Liver (tissue), 9 donors: ENCODE results near the gene LY86. TPM values are rescaled to one million over a fixed set of nuclear protein-coding genes. Genes with fewer than 3 reads are reported as not detected.

ENCODE experiments used
- DNase-seq: peaks from one replicate; pipeline ENCODE4 v3.0.0-alpha.2; 2017; ENCODE audit warnings: low spot score
- H3K27ac ChIP-seq, 2 donors: one replicate each; pipeline ENCODE4 v1.7.0; 2013; ENCODE audit warnings: inconsistent platforms in 2 of 2, low read length in 2 of 2, control low read depth in 1 of 2, low read depth in 1 of 2, mild to moderate bottlenecking in 1 of 2
- H3K27me3 ChIP-seq, 4 donors: one replicate each; pipeline versions ENCODE4 v1.6.1 to v1.7.0; 2013; ENCODE audit warnings: low read length in 3 of 4, inconsistent platforms in 1 of 4, mild to moderate bottlenecking in 1 of 4, moderate library complexity in 1 of 4; ENCODE audit not compliant: control insufficient read depth in 4 of 4, insufficient read depth in 4 of 4
- H3K36me3 ChIP-seq, 4 donors: one replicate each; pipeline versions ENCODE4 v1.6.1 to v1.7.0; 2013; ENCODE audit warnings: low read length in 3 of 4, mild to moderate bottlenecking in 3 of 4, low read depth in 1 of 4, moderate library complexity in 1 of 4; ENCODE audit not compliant: control insufficient read depth in 4 of 4, insufficient read depth in 3 of 4
- H3K4me1 ChIP-seq, 4 donors: one replicate each; pipeline versions ENCODE4 v1.6.1 to v1.7.0; 2013; ENCODE audit warnings: low read length in 3 of 4, mild to moderate bottlenecking in 3 of 4, moderate library complexity in 1 of 4; ENCODE audit not compliant: control insufficient read depth in 4 of 4, insufficient read depth in 4 of 4
- H3K4me3 ChIP-seq, 3 donors: one replicate each; pipeline versions ENCODE4 v1.6.1 to v1.7.0; 2013; ENCODE audit warnings: low read length in 3 of 3, control low read depth in 1 of 3, low read depth in 1 of 3, mild to moderate bottlenecking in 1 of 3
- H3K9ac ChIP-seq, 2 donors: one replicate each; pipeline ENCODE4 v1.7.0; 2013; ENCODE audit warnings: low read length in 2 of 2, mild to moderate bottlenecking in 2 of 2, moderate library complexity in 2 of 2, control low read depth in 1 of 2, low read depth in 1 of 2
- H3K9me3 ChIP-seq, 4 donors: one replicate each; pipeline versions ENCODE4 v1.6.1 to v1.7.0; 2013; ENCODE audit warnings: low read length in 3 of 4; ENCODE audit not compliant: control insufficient read depth in 4 of 4
- ATF3 ChIP-seq: IDR thresholded peaks from 2 replicates; pipeline ENCODE4 v1.6.1; 2016; ENCODE audit warnings: antibody characterized with exemption
- CTCF ChIP-seq: fragments of 150-350 bp; IDR thresholded peaks from 2 replicates; pipeline ENCODE4 v1.5.1; 2017; ENCODE audit warnings: improper control_type of control experiment, low read depth, low read length; ENCODE audit not compliant: missing input control
- EGR1 ChIP-seq, 2 donors: IDR thresholded peaks; 2 replicates each; pipeline ENCODE4 v1.6.1; 2016 to 2018; ENCODE audit warnings: antibody characterized with exemption in 2 of 2, low read depth in 2 of 2
- FOXA1 ChIP-seq: IDR thresholded peaks from 2 replicates; pipeline ENCODE4 v1.6.1; 2016; ENCODE audit warnings: antibody characterized with exemption
- FOXA2 ChIP-seq: IDR thresholded peaks from 2 replicates; pipeline ENCODE4 v1.6.1; 2016; ENCODE audit warnings: antibody characterized with exemption
- GABPA ChIP-seq, 2 donors: IDR thresholded peaks in 1 of 2; conservative IDR thresholded peaks in 1 of 2; 2 replicates each; pipeline ENCODE4 v1.6.1; 2016; ENCODE audit warnings: antibody characterized with exemption in 2 of 2, mild to moderate bottlenecking in 1 of 2, moderate library complexity in 1 of 2
- HNF4A ChIP-seq, 2 donors: conservative IDR thresholded peaks; 2 replicates each; pipeline ENCODE4 v1.6.1; 2016; ENCODE audit warnings: antibody characterized with exemption in 2 of 2, mild to moderate bottlenecking in 2 of 2
- HNF4G ChIP-seq: IDR thresholded peaks from 2 replicates; pipeline ENCODE4 v1.6.1; 2016; ENCODE audit warnings: antibody characterized with exemption
- JUND ChIP-seq, 2 donors: IDR thresholded peaks; 2 replicates each; pipeline ENCODE4 v1.6.1; 2016; ENCODE audit warnings: antibody characterized with exemption in 2 of 2
- MAX ChIP-seq: IDR thresholded peaks from 2 replicates; pipeline ENCODE4 v1.6.1; 2016; ENCODE audit warnings: antibody characterized with exemption
- NR2F2 ChIP-seq: IDR thresholded peaks from 2 replicates; pipeline ENCODE4 v1.6.1; 2016; ENCODE audit warnings: antibody characterized with exemption
- RAD21 ChIP-seq, 2 donors: IDR thresholded peaks; 2 replicates each; pipeline ENCODE4 v1.6.1; 2016; ENCODE audit warnings: antibody characterized with exemption in 2 of 2, mild to moderate bottlenecking in 2 of 2
- REST ChIP-seq: IDR thresholded peaks from 2 replicates; pipeline ENCODE4 v1.6.1; 2016; ENCODE audit warnings: antibody characterized with exemption, mild to moderate bottlenecking
- RXRA ChIP-seq, 2 donors: IDR thresholded peaks; 2 replicates each; pipeline ENCODE4 v1.6.1; 2017 to 2018; ENCODE audit warnings: antibody characterized with exemption in 2 of 2, mild to moderate bottlenecking in 1 of 2
- SP1 ChIP-seq: IDR thresholded peaks from 2 replicates; pipeline ENCODE4 v1.6.1; 2018; ENCODE audit warnings: antibody characterized with exemption, mild to moderate bottlenecking
- TAF1 ChIP-seq: conservative IDR thresholded peaks from 2 replicates; pipeline ENCODE4 v1.6.1; 2016; ENCODE audit warnings: antibody characterized with exemption, mild to moderate bottlenecking
- YY1 ChIP-seq: IDR thresholded peaks from 2 replicates; pipeline ENCODE4 v1.6.1; 2016; ENCODE audit warnings: antibody characterized with exemption, mild to moderate bottlenecking
- ZBTB33 ChIP-seq: IDR thresholded peaks from 2 replicates; pipeline ENCODE4 v1.6.1; 2016; ENCODE audit warnings: antibody characterized with exemption
- WGBS: extraction: QIAGEN DNeasy Blood & Tissue Kit; methylation state at CpG from one replicate; pipeline ENCODE4 v1.1.7; 2013; 5-methylcytosine and 5-hydroxymethylcytosine counted together
- polyA plus RNA-seq, 2 donors: library from polyadenylated mRNA; stranded (reverse) in 1 of 2; unstranded in 1 of 2; fragments of 200-250 nt in 1 of 2; fragments of >200 nt in 1 of 2; fragmentation: Nextera tagmentation in 1 of 2; extraction: Ambion mirVana in 1 of 2; gene quantifications; one replicate each; pipeline versions ENCODE4 v1.2.1 to v1.2.3, GENCODE V29; 2013 to 2015
- total RNA-seq, 2 donors: library from RNA; depleted of rRNA; stranded (reverse); fragments of >200 nt; gene quantifications; one replicate each; pipeline ENCODE4 v1.2.3, GENCODE V29; 2014
- donor health status: healthy.
- donor health status: healthy.
- donor health status: healthy.
- donor health status: healthy.
- donor health status: healthy.

LY86 gene
- total and polyA plus RNA-seq, 4 donors, result 1.4 to 7.8 (median 3.7) TPM

GRCh38 chr6:6631053-6631452 is 42.5 kb downstream of the LY86 start (continued):
- no peak for TF ChIP-seq ATF3
- TF ChIP-seq YY1, result no peak
- no peak for TF ChIP-seq GABPA (IDR thresholded peaks at IDR 0.05 in 1 of 2, conservative IDR thresholded peaks at IDR 0.05 in 1 of 2)
- TF ChIP-seq FOXA2, result no peak
- no peak for TF ChIP-seq ZBTB33
- no peak for TF ChIP-seq RAD21 (IDR thresholded peaks at IDR 0.05)

GRCh38 chr6:6631534-6632276 is 43.2 kb downstream of the LY86 start:
- Histone ChIP-seq H3K36me3 (no peaks in the 10 kb centered on the region), H3K9ac (no peak overlapping the region), H3K27me3 (no peaks in the 10 kb centered on the region), H3K27ac (no peak overlapping the region), H3K4me3 (no peak overlapping the region), H3K9me3 (no peaks in the 10 kb centered on the region), H3K4me1 (no peaks in the 10 kb centered on the region)
- DNase-seq, result no peak
- TF ChIP-seq HNF4A (conservative IDR thresholded peaks at IDR 0.05) (no peak), TAF1 (no peak), NR2F2 (no peak), GABPA (IDR thresholded peaks at IDR 0.05 in 1 of 2, conservative IDR thresholded peaks at IDR 0.05 in 1 of 2) (no peak), EGR1 (IDR thresholded peaks at IDR 0.05; ENCODE audit: low read depth in 2 of 2) (no peak), YY1 (no peak), CTCF (no peak), RXRA (IDR thresholded peaks at IDR 0.05) (no peak), HNF4G (no peak), ATF3 (no peak), MAX (no peak), JUND (IDR thresholded peaks at IDR 0.05) (no peak), FOXA2 (no peak), RAD21 (IDR thresholded peaks at IDR 0.05) (no peak), SP1 (no peak), ZBTB33 (no peak), FOXA1 (no peak), REST (no peak)
- 36% methylated on average over 2 of the region's 2 CpGs for WGBS
